KMS-11 (cell line): ENCODE results near the gene MAML3.

Experiments used
- H2AFZ ChIP-seq: fragments of 200-600 bp; sonication (generic); 2 replicates; pipeline ENCODE4 v1.6.1; 2016; ENCODE audit warnings: antibody characterized with exemption, mixed run types, low read depth
- H3K27ac ChIP-seq: fragments of 200-600 bp; sonication (generic); 2 replicates; pipeline ENCODE4 v1.6.1; 2016; ENCODE audit warnings: mild to moderate bottlenecking, mixed run types
- H3K27me3 ChIP-seq: fragments of 200-600 bp; sonication (generic); 2 replicates; pipeline ENCODE4 v1.6.1; 2017; ENCODE audit warnings: mild to moderate bottlenecking, low read depth, mixed run types, moderate library complexity; ENCODE audit not compliant: insufficient read depth
- H3K36me3 ChIP-seq: fragments of 200-600 bp; sonication (generic); 2 replicates; pipeline ENCODE4 v1.6.1; 2017; ENCODE audit warnings: mild to moderate bottlenecking, mixed run types; ENCODE audit not compliant: insufficient read depth
- H3K4me1 ChIP-seq: fragments of 200-600 bp; sonication (generic); 2 replicates; pipeline ENCODE4 v1.6.1; 2016; ENCODE audit warnings: mild to moderate bottlenecking, low read depth, mixed run types; ENCODE audit not compliant: poor library complexity, severe bottlenecking
- H3K4me2 ChIP-seq: fragments of 200-600 bp; sonication (generic); 2 replicates; pipeline ENCODE4 v1.7.0; 2016; ENCODE audit warnings: mild to moderate bottlenecking, mixed run types
- H3K4me3 ChIP-seq: fragments of 200-600 bp; sonication (generic); IDR thresholded peaks from 2 replicates; pipeline ENCODE4 v1.6.1; 2017; ENCODE audit warnings: low read depth, low read length, mixed read lengths; ENCODE audit not compliant: insufficient read depth
- H3K79me2 ChIP-seq: fragments of 200-600 bp; sonication (generic); 2 replicates; pipeline ENCODE4 v1.6.1; 2016; ENCODE audit warnings: low read depth, mixed run types; ENCODE audit not compliant: insufficient read depth
- H3K9ac ChIP-seq: fragments of 200-600 bp; sonication (generic); 2 replicates; pipeline ENCODE4 v1.6.1; 2016; ENCODE audit warnings: mild to moderate bottlenecking, mixed run types
- H4K20me1 ChIP-seq: fragments of 200-600 bp; sonication (generic); 2 replicates; pipeline ENCODE4 v1.6.1; 2016; ENCODE audit warnings: mild to moderate bottlenecking, mixed run types; ENCODE audit not compliant: insufficient read depth
- TF ChIP-seq, protein P1 (sequence below): fragments of 200-600 bp; sonication (generic); conservative IDR thresholded peaks from 2 replicates; pipeline ENCODE4 v1.6.1; 2017; ENCODE audit warnings: low read depth, mild to moderate bottlenecking, antibody characterized with exemption, low read length, moderate library complexity, mixed read lengths

Gene MAML3

GRCh38 chr4:139965789-139966188, 188.2 kb downstream of the MAML3 start:
- Histone ChIP-seq H2AFZ (no peak overlapping the region), H3K4me1 (peaks cover 70% of the 10 kb centered on the region), H3K27ac (no peak overlapping the region; the same call in 1 of the 2 replicates), H3K9ac (no peak overlapping the region), H3K4me2 (peak overlapping the region; percentile 52), H3K79me2 (no peaks in the 10 kb centered on the region), H3K4me3 (no peak overlapping the region), H3K27me3 (no peaks in the 10 kb centered on the region), H4K20me1 (no peaks in the 10 kb centered on the region), H3K36me3 (no peaks in the 10 kb centered on the region)
- TF ChIP-seq, protein P1, sequence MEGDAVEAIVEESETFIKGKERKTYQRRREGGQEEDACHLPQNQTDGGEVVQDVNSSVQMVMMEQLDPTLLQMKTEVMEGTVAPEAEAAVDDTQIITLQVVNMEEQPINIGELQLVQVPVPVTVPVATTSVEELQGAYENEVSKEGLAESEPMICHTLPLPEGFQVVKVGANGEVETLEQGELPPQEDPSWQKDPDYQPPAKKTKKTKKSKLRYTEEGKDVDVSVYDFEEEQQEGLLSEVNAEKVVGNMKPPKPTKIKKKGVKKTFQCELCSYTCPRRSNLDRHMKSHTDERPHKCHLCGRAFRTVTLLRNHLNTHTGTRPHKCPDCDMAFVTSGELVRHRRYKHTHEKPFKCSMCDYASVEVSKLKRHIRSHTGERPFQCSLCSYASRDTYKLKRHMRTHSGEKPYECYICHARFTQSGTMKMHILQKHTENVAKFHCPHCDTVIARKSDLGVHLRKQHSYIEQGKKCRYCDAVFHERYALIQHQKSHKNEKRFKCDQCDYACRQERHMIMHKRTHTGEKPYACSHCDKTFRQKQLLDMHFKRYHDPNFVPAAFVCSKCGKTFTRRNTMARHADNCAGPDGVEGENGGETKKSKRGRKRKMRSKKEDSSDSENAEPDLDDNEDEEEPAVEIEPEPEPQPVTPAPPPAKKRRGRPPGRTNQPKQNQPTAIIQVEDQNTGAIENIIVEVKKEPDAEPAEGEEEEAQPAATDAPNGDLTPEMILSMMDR = no peak

DNA sequence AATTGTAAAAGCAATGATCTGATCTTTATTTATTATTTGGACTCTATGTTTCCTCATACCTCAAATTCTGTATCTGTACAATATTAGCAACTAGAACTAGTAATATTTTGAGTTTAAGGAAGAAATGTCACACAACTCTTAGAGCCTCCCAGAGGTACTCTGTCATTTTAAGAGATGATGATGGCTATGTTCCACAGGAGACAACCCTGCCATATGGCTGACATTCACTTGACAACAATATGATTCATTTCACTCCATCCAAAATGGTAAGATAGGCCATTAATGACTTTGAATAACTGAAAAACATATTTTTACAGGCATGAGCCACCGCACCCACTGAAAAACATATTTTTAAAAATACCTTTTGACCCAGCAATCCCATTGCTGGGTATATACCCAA, 190.3 kb downstream of the MAML3 start:
- H3K4me1 ChIP-seq = peaks cover 49% of the 10 kb centered on the region

GRCh38 chr4:139962130-139962684, 191.8 kb downstream of the MAML3 start:
- TF ChIP-seq, protein P1 = no peak
- no peaks in the 10 kb centered on the region for H3K36me3 ChIP-seq
- no peak overlapping the region for H3K27ac ChIP-seq
- no peak overlapping the region for H3K4me3 ChIP-seq
- no peak overlapping the region for H2AFZ ChIP-seq
- peaks cover 41% of the 10 kb centered on the region for H3K4me1 ChIP-seq
- H3K27me3 ChIP-seq = no peaks in the 10 kb centered on the region
- H4K20me1 ChIP-seq = no peaks in the 10 kb centered on the region
- no peak overlapping the region for H3K4me2 ChIP-seq
- H3K79me2 ChIP-seq = no peaks in the 10 kb centered on the region
- no peak overlapping the region for H3K9ac ChIP-seq

More for the DNA sequence above, 190.3 kb downstream of the MAML3 start:
- no peaks in the 10 kb centered on the region for H4K20me1 ChIP-seq
- H2AFZ ChIP-seq = no peak overlapping the region
- no peak overlapping the region for H3K9ac ChIP-seq
- no peaks in the 10 kb centered on the region for H3K79me2 ChIP-seq
- TF ChIP-seq, protein P1 = no peak
- no peaks in the 10 kb centered on the region for H3K36me3 ChIP-seq
- no peak overlapping the region for H3K4me2 ChIP-seq
- H3K27me3 ChIP-seq = no peaks in the 10 kb centered on the region
- no peak overlapping the region for H3K4me3 ChIP-seq
- no peak overlapping the region for H3K27ac ChIP-seq

DNA sequence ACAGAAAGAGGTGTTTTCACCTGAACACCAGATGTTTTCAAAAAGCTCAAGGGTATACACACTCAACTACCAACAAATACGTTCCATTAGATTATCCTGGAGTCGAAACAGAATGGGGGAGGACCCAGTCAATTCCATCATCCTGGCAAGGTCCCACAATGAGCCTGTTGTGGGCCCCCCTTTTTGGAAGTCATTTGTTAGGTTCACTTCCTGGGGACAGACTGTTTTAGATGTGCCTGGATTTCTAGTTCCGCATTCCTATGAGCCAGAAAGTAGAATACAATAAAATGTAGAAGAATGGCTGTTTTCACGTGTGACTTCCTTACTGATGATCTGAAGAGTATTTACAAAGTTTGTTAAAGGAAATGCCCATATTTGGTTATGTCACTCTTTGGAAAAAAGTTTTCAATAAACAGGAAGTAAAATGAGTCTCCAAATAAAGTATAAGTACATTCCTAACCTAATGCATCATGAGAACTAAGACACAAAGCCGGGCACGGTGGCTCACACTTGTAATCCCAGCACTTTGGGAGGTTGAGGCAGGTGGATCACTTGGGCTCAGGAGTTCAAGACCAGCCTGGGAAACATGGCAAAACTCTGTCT, 192.5 kb downstream of the MAML3 start:
- H3K9ac ChIP-seq = no peak overlapping the region
- TF ChIP-seq, protein P1 = no peak
- H4K20me1 ChIP-seq = no peaks in the 10 kb centered on the region
- H3K27ac ChIP-seq = no peak overlapping the region
- H2AFZ ChIP-seq = no peak overlapping the region
- H3K4me3 ChIP-seq = no peak overlapping the region
- H3K4me2 ChIP-seq = no peak overlapping the region
- no peaks in the 10 kb centered on the region for H3K36me3 ChIP-seq
- no peaks in the 10 kb centered on the region for H3K27me3 ChIP-seq
- H3K79me2 ChIP-seq = no peaks in the 10 kb centered on the region
- H3K4me1 ChIP-seq = peaks cover 35% of the 10 kb centered on the region
